CD4-positive, alpha-beta T cell (primary cell): ENCODE measurements around the gene TPBG. TPM values are rescaled to one million over a fixed set of nuclear protein-coding genes. Genes with fewer than 3 reads are reported as not detected.

ENCODE experiments used
- ATAC-seq: fragments of 200-7000 bp; cut with Tn5 transposase; one replicate; pipeline ENCODE4 v1.10.0; 2022; ENCODE audit warnings: mild to moderate bottlenecking; ENCODE audit not compliant: poor library complexity
- CTCF ChIA-PET: fragments of 350-600 bp; sonication (Branson Sonifier 250); formaldehyde crosslinking; loops from one replicate; lab custom pipeline; 2021; ENCODE audit warnings: antibody characterized with exemption, inconsistent platforms; lab: Charles Lee
- POLR2A ChIA-PET: fragments of 350-600 bp; sonication (Branson Sonifier 250); formaldehyde crosslinking; loops from one replicate; lab custom pipeline; 2021; ENCODE audit warnings: antibody characterized with exemption, inconsistent platforms; lab: Charles Lee
- DNase-seq, 14 experiments: peaks; one replicate each; pipeline ENCODE4 v3.0.0-alpha.2; 2013 to 2020; ENCODE audit warnings: mixed read lengths in 2 of 14
- H3K27ac ChIP-seq, 2 donors: one replicate each; pipeline versions ENCODE4 v1.5.1 to v1.7.0; 2013; ENCODE audit warnings: low read length in 2 of 2, low read depth in 1 of 2, mild to moderate bottlenecking in 1 of 2
- H3K27me3 ChIP-seq, 2 experiments: 1 replicate in 1 of 2; 2 replicates in 1 of 2; pipeline versions ENCODE4 v1.6.1 to v1.7.0; 2013; ENCODE audit warnings: low read length in 2 of 2, control low read depth in 1 of 2, mild to moderate bottlenecking in 1 of 2, moderate library complexity in 1 of 2; ENCODE audit not compliant: insufficient read depth in 2 of 2, control insufficient read depth in 1 of 2
- H3K36me3 ChIP-seq: one replicate; pipeline ENCODE4 v1.6.1; 2013; ENCODE audit warnings: low read length, control low read depth; ENCODE audit not compliant: insufficient read depth
- H3K4me1 ChIP-seq: one replicate; pipeline ENCODE4 v1.6.1; 2013; ENCODE audit warnings: low read length, control low read depth; ENCODE audit not compliant: insufficient read depth
- H3K4me3 ChIP-seq: one replicate; pipeline ENCODE4 v1.5.1; 2013; ENCODE audit warnings: mild to moderate bottlenecking, low read length, moderate library complexity
- H3K9me3 ChIP-seq, 2 experiments: 1 replicate in 1 of 2; 2 replicates in 1 of 2; pipeline versions ENCODE4 v1.6.1 to v1.7.0; 2013; ENCODE audit warnings: low read length in 2 of 2, mild to moderate bottlenecking in 2 of 2, control low read depth in 1 of 2, moderate library complexity in 1 of 2; ENCODE audit not compliant: control insufficient read depth in 1 of 2, insufficient read depth in 1 of 2
- H3K27ac Mint-ChIP-seq: one replicate; pipeline ENCODE4 v1.8.0; 2020; ENCODE audit warnings: mixed read lengths
- H3K27me3 Mint-ChIP-seq: one replicate; pipeline ENCODE4 v1.8.0; 2021; ENCODE audit warnings: mixed read lengths
- H3K36me3 Mint-ChIP-seq: one replicate; pipeline ENCODE4 v1.8.0; 2021; ENCODE audit warnings: low read depth, mixed read lengths
- H3K4me1 Mint-ChIP-seq: one replicate; pipeline ENCODE4 v1.8.0; 2021; ENCODE audit warnings: low read depth, mixed read lengths
- H3K4me3 Mint-ChIP-seq: one replicate; pipeline ENCODE4 v1.8.0; 2020; ENCODE audit warnings: mild to moderate bottlenecking, mixed read lengths
- H3K9me3 Mint-ChIP-seq: one replicate; pipeline ENCODE4 v1.8.0; 2020; ENCODE audit warnings: mixed read lengths
- intact Hi-C, 2 experiments: fragments of 100-400 bp; cut with DNase I in 1 of 2; cut with micrococcal nuclease in 1 of 2; formaldehyde crosslinking; loops; one replicate each; pipeline versions ENCODE4 v1.15.1 to v1.9.0; 2023 to 2025; cut with DNase I, micrococcal nuclease
- total RNA-seq, 174 experiments: library from RNA in 2 of 174; stranded (reverse) in 2 of 174; gene quantifications; one replicate each; pipeline ENCODE4 v1.2.3 and lab custom pipeline; 2021 to 2026
- TF ChIP-seq, protein P1 (sequence below): fragments of 200-600 bp; IDR thresholded peaks from one replicate; pipeline ENCODE4 v1.8.0; 2022; ENCODE audit warnings: antibody characterized with exemption, mild to moderate bottlenecking

The TPBG gene
- total RNA-seq, 2 experiments from 2014 or later, result 0.36 to 0.56 TPM

DNA sequence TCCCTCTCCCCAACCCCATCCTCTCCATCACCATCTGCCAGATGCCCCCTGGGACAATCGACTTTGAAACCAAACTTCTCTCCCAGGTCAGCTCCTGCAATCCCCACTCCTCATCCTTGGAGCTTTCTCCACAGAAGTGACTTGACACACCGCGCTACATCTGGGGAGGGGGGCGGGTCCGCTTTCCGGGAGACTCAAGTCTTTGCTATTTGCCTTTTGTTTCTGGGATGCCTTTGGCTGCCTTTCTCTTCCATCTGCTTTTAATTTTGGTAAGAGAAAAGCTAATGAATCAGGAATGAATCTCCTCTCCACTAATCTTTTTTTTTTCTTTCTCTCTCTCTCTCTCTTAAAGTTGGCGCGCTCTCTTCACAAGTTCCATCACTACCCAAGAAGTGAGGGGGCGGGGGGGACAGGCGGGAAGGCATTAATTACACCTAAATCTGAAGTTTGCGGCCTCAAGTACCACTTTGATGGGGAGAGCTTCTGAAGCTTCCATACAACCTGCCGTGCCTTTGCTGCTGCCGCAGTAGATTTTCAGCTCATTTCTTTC is 664 bp upstream of the TPBG start:
- ChIA-PET POLR2A (no interaction called here), CTCF (no interaction called here)
- peak overlapping the region; percentile 57 for H3K4me3 ChIP-seq
- DNase-seq (no peak), ATAC-seq (no peak)
- H3K4me1 Mint-ChIP-seq, result peaks cover 26% of the 10 kb centered on the region
- no peaks in the 10 kb centered on the region for H3K9me3 Mint-ChIP-seq
- peaks cover 30 to 64% of the 10 kb centered on the region in 2 experiments for H3K27me3 ChIP-seq
- no peak overlapping the region for H3K27ac Mint-ChIP-seq
- H3K9me3 ChIP-seq, result peaks cover 0 to 11% of the 10 kb centered on the region in 2 experiments
- H3K36me3 Mint-ChIP-seq, result no peaks in the 10 kb centered on the region
- no peak overlapping the region for H3K27ac ChIP-seq
- H3K36me3 ChIP-seq, result no peaks in the 10 kb centered on the region
- peaks cover 29% of the 10 kb centered on the region for H3K4me1 ChIP-seq
- TF ChIP-seq, protein P1, sequence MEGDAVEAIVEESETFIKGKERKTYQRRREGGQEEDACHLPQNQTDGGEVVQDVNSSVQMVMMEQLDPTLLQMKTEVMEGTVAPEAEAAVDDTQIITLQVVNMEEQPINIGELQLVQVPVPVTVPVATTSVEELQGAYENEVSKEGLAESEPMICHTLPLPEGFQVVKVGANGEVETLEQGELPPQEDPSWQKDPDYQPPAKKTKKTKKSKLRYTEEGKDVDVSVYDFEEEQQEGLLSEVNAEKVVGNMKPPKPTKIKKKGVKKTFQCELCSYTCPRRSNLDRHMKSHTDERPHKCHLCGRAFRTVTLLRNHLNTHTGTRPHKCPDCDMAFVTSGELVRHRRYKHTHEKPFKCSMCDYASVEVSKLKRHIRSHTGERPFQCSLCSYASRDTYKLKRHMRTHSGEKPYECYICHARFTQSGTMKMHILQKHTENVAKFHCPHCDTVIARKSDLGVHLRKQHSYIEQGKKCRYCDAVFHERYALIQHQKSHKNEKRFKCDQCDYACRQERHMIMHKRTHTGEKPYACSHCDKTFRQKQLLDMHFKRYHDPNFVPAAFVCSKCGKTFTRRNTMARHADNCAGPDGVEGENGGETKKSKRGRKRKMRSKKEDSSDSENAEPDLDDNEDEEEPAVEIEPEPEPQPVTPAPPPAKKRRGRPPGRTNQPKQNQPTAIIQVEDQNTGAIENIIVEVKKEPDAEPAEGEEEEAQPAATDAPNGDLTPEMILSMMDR, result no peak
- H3K4me3 Mint-ChIP-seq, result peak overlapping the region; percentile 83
- H3K27me3 Mint-ChIP-seq, result peaks cover 63% of the 10 kb centered on the region
- intact Hi-C loops, result no loop called here

DNA sequence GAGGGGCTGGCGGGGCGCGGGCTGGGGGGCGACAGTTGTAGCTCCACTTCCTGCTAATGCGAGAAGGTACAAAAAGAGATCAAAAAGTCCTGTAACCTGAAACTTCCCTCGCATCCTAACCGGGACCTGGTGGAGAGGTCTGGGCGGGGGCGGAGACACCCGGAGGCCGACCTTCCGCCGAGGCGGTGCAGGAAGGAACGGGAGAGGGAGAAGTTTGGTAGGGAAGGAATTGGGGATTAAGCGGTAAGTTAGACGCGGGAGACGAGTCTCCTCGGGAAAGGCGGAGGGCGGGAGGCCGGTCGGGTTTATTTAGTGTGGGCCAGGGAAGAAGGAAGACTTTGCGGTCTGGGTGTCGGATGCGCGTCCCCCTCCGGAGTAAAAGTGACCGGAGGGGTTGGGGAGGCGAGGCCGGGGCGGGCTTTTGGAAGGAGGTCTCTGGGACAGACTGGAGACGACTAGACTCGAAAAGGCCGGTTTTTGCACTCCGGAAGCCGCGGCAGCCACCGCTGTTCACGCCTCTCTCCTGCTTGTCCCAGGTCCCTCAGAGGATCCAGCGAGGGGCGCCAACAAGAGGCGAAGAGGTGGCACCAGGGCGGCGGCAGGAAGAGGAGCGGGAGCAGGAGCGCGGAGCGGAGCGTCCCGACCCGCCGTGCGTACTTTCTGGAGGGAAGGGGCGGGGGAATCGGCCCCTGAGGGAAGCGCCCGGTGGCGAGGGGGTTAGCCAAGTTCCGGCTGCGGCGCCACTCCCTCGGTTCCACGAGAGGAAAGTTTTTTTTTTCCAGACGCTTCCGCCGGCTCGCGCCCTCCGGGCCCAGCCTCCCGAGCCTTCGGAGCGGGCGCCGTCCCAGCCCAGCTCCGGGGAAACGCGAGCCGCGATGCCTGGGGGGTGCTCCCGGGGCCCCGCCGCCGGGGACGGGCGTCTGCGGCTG is 734 bp downstream of the TPBG start:
- peak overlapping the region; percentile 83 for H3K4me3 Mint-ChIP-seq

DNA sequence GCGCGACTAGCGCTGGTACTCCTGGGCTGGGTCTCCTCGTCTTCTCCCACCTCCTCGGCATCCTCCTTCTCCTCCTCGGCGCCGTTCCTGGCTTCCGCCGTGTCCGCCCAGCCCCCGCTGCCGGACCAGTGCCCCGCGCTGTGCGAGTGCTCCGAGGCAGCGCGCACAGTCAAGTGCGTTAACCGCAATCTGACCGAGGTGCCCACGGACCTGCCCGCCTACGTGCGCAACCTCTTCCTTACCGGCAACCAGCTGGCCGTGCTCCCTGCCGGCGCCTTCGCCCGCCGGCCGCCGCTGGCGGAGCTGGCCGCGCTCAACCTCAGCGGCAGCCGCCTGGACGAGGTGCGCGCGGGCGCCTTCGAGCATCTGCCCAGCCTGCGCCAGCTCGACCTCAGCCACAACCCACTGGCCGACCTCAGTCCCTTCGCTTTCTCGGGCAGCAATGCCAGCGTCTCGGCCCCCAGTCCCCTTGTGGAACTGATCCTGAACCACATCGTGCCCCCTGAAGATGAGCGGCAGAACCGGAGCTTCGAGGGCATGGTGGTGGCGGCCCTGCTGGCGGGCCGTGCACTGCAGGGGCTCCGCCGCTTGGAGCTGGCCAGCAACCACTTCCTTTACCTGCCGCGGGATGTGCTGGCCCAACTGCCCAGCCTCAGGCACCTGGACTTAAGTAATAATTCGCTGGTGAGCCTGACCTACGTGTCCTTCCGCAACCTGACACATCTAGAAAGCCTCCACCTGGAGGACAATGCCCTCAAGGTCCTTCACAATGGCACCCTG is 1.6 kb downstream of the TPBG start:
- TF ChIP-seq, protein P1, result no peak
- DNase-seq (peak in 2 of 14 experiments; percentile 2 to 13), ATAC-seq (no peak)
- intact Hi-C loops, result no loop called here
- H3K36me3 Mint-ChIP-seq, result no peaks in the 10 kb centered on the region
- H3K4me3 ChIP-seq, result peak overlapping the region; percentile 57
- H3K27ac Mint-ChIP-seq, result no peak overlapping the region
- H3K27me3 Mint-ChIP-seq, result peaks cover 70% of the 10 kb centered on the region
- H3K9me3 Mint-ChIP-seq, result no peaks in the 10 kb centered on the region
- H3K4me1 Mint-ChIP-seq, result peaks cover 26% of the 10 kb centered on the region
- POLR2A ChIA-PET, result no interaction called here
- peak overlapping the region; percentile 79 for H3K4me3 Mint-ChIP-seq
- H3K36me3 ChIP-seq, result no peaks in the 10 kb centered on the region
- peaks cover 0 to 11% of the 10 kb centered on the region in 2 experiments for H3K9me3 ChIP-seq
- H3K27me3 ChIP-seq, result peaks cover 30 to 76% of the 10 kb centered on the region in 2 experiments
- CTCF ChIA-PET, result no interaction called here
- H3K27ac ChIP-seq, result no peak overlapping the region
- peaks cover 29% of the 10 kb centered on the region for H3K4me1 ChIP-seq

More for the DNA sequence above, 734 bp downstream of the TPBG start:
- Histone ChIP-seq H3K4me1 (peaks cover 29% of the 10 kb centered on the region), H3K27ac (no peak overlapping the region), H3K27me3 (peaks cover 30 to 72% of the 10 kb centered on the region in 2 experiments), H3K4me3 (peak overlapping the region; percentile 57), H3K9me3 (peaks cover 0 to 11% of the 10 kb centered on the region in 2 experiments), H3K36me3 (no peaks in the 10 kb centered on the region)
- Mint-ChIP-seq H3K27me3 (peaks cover 67% of the 10 kb centered on the region), H3K9me3 (no peaks in the 10 kb centered on the region), H3K36me3 (no peaks in the 10 kb centered on the region), H3K27ac (no peak overlapping the region), H3K4me1 (peaks cover 26% of the 10 kb centered on the region)
- CTCF ChIA-PET, result no interaction called here
- intact Hi-C loops, result no loop called here
- ATAC-seq (no peak), DNase-seq (peak in 2 of 14 experiments; percentile 2 to 15)
- POLR2A ChIA-PET, result no interaction called here
- TF ChIP-seq, protein P1, result no peak
